ENCODE results near the gene PARD3B.

DNA sequence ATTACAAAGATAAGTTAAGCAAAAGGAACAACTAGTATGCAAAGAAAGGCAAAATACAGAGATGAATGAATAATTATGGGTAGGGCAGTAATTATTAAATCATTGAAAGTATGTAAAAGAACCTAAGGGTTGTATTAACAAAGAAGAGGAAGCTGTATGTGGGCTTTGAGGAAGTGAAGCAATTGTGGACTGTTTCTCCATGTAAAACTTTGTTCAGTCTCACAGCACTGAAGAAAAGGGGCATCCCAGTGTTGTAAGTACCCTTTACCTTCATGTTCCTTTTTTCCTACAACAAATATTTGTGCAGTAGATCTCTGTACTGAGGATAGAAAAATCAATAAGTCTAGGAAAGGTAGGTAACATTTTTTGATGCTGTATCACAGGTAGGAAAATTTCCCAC is 748.3 kb downstream of the PARD3B start:
- no peak for TF ChIP-seq SUZ12 (IDR thresholded peaks at IDR 0.05; ENCODE audit: extremely low read depth, insufficient read depth, insufficient read length)
- no peak for TF ChIP-seq ZNF274 (IDR thresholded peaks at IDR 0.05; ENCODE audit: low read depth, low read length)
- TF ChIP-seq YY1 (IDR thresholded peaks at IDR 0.05; ENCODE audit: insufficient read depth, insufficient read length), result no peak

Measured in NT2/D1 (cell line).